Colonic mucosa (tissue), 4 donors: ENCODE measurements around the gene CASQ2. TPM values are rescaled to one million over a fixed set of nuclear protein-coding genes. Genes with fewer than 3 reads are reported as not detected.
A peak's percentile ranks its signal among the peaks of the same experiment; 100 is the strongest.

Experiments
- DNase-seq: peaks from one replicate; pipeline ENCODE4 v3.0.0-alpha.2; 2020
- H3K27ac ChIP-seq: fragments of 200-600 bp; one replicate; pipeline ENCODE4 v1.8.0; 2021
- H3K27me3 ChIP-seq: fragments of 200-600 bp; one replicate; pipeline ENCODE4 v1.8.0; 2021
- H3K36me3 ChIP-seq: fragments of 200-600 bp; one replicate; pipeline ENCODE4 v1.8.0; 2021
- H3K4me1 ChIP-seq: fragments of 200-600 bp; one replicate; pipeline ENCODE4 v1.8.0; 2021; ENCODE audit warnings: mild to moderate bottlenecking
- H3K4me3 ChIP-seq: fragments of 200-600 bp; one replicate; pipeline ENCODE4 v1.8.0; 2021
- H3K9ac ChIP-seq, 2 donors: one replicate each; pipeline ENCODE4 v1.7.0; 2013; ENCODE audit warnings: control low read depth in 2 of 2, low read depth in 2 of 2, low read length in 2 of 2
- H3K9me3 ChIP-seq: fragments of 200-600 bp; one replicate; pipeline ENCODE4 v1.8.0; 2021
- intact Hi-C: fragments of 100-400 bp; cut with DNase I; formaldehyde crosslinking; loops from one replicate; pipeline ENCODE4 v1.14.1; 2022
- total RNA-seq, 2 donors: library from RNA; stranded (reverse); fragmentation: NEBNext Ultra II Directional in 1 of 2; extraction: Animal tissue kit (Norgen Biotek cat#: 25700) in 1 of 2; gene quantifications; one replicate each; pipeline ENCODE4 v1.2.1, GENCODE V29; 2021
- TF ChIP-seq, protein P1 (sequence below): fragments of 200-600 bp; IDR thresholded peaks from one replicate; pipeline ENCODE4 v1.8.0; 2022; ENCODE audit warnings: antibody characterized with exemption, mild to moderate bottlenecking
- donor health status: healthy.
- donor health status: DM: no; HTN: no; CAD: no.
- donor health status: DM: no; HTN: no; CAD: no.

CASQ2 gene
- total RNA-seq, 2 donors from 2014 or later: 0.22 to 10.5 TPM

DNA sequence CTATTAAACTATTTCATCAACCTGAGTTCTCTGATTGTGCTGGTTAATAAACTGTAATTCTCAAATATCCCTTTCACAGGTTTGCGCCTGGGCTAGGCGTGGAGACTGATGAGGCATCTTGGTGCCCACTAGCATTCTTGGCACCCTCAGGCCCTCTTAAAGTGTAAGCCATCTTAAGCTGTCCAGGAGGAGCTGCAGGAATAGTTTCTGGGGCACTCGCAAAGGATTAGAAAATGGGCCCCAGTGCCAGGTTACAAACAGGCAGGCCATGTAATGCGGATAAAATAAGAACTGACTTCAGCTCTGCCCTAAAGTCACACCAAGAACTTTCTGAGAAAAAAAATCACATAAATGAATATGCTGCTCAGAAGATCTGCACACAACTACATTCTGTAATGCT, 1.1 kb downstream of the CASQ2 start:
- intact Hi-C loops: no loop called here
- TF ChIP-seq, protein P1, sequence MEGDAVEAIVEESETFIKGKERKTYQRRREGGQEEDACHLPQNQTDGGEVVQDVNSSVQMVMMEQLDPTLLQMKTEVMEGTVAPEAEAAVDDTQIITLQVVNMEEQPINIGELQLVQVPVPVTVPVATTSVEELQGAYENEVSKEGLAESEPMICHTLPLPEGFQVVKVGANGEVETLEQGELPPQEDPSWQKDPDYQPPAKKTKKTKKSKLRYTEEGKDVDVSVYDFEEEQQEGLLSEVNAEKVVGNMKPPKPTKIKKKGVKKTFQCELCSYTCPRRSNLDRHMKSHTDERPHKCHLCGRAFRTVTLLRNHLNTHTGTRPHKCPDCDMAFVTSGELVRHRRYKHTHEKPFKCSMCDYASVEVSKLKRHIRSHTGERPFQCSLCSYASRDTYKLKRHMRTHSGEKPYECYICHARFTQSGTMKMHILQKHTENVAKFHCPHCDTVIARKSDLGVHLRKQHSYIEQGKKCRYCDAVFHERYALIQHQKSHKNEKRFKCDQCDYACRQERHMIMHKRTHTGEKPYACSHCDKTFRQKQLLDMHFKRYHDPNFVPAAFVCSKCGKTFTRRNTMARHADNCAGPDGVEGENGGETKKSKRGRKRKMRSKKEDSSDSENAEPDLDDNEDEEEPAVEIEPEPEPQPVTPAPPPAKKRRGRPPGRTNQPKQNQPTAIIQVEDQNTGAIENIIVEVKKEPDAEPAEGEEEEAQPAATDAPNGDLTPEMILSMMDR: no peak
- Histone ChIP-seq H3K27ac (no peak overlapping the region), H3K4me1 (no peaks in the 10 kb centered on the region), H3K4me3 (no peak overlapping the region), H3K27me3 (no peaks in the 10 kb centered on the region), H3K36me3 (no peaks in the 10 kb centered on the region), H3K9ac (no peak overlapping the region), H3K9me3 (no peaks in the 10 kb centered on the region)
- DNase-seq: no peak

DNA sequence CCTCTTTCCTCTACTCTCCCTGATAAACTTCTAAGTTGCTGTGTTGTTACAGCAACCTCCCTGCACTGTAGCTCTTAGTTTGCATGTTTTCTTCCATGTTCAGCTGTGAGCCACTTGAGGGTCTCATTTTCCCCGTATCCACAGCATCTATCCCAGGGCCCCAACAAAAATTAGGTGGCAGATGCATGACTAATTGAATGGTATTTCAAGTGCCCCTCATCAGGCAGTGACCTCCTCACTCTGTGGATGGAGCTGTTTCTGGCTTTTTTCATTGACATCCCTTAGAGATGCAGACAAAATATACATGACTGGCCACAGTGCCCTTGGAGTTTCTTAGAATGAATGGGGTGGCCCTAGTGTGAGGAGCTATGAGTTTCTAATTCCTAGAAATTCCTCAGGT, 3.4 kb downstream of the CASQ2 start:
- Histone ChIP-seq H3K27ac (no peak overlapping the region), H3K9me3 (no peaks in the 10 kb centered on the region), H3K4me1 (no peaks in the 10 kb centered on the region), H3K36me3 (no peaks in the 10 kb centered on the region), H3K27me3 (no peaks in the 10 kb centered on the region), H3K9ac (no peak overlapping the region), H3K4me3 (no peak overlapping the region)
- no peak for DNase-seq
- intact Hi-C loops: no loop called here
- TF ChIP-seq, protein P1: no peak

DNA sequence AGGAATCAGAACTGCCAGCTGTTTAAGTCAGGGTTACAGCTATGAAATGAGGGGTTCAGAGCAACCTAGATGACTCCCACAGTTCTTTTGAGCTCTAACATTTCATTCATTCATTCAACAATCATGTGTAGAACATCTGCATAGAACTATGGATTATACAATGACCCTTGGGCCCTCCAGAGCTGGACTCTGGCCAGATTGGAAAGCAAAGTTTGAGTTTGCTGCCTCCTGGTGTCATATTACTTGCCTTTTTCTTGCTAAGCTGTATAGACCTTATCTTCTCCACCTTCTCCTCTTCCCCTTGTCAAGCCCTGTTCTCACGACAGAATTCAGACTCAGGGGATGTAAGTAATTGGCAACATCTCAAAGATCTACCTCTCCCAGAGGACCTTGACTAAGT, 4.0 kb downstream of the CASQ2 start:
- DNase-seq: peak; percentile 28
- no peaks in the 10 kb centered on the region for H3K36me3 ChIP-seq
- H3K4me3 ChIP-seq: no peak overlapping the region
- no peaks in the 10 kb centered on the region for H3K9me3 ChIP-seq
- intact Hi-C loops: loop anchor here (5.0 kb wide), 1 partner anchor 42 kb away; no protein-coding TSS in a partner anchor
- no peak overlapping the region for H3K27ac ChIP-seq
- TF ChIP-seq, protein P1: no peak
- H3K9ac ChIP-seq: no peak overlapping the region
- H3K4me1 ChIP-seq: no peaks in the 10 kb centered on the region
- H3K27me3 ChIP-seq: no peaks in the 10 kb centered on the region

DNA sequence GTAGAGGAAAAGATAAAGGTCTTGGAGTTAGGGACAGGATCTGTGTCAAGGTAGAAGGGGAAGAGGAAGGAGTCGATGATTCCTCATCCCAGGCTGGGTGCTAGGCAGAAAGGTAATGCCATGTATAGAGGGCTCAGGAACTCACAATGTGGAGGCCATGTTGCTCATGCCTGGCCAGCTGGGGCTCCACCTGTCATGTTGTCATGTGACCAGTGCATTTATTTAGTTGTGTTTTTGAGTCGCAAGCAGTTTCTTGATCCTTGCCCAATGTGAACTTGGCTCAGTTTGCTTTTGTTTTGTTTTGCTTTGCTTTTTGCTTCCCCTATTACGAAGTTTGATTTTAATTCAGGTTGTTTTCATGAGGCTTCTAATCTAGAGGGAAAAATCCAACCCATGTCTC, 5.7 kb downstream of the CASQ2 start:
- no peaks in the 10 kb centered on the region for H3K9me3 ChIP-seq

DNA sequence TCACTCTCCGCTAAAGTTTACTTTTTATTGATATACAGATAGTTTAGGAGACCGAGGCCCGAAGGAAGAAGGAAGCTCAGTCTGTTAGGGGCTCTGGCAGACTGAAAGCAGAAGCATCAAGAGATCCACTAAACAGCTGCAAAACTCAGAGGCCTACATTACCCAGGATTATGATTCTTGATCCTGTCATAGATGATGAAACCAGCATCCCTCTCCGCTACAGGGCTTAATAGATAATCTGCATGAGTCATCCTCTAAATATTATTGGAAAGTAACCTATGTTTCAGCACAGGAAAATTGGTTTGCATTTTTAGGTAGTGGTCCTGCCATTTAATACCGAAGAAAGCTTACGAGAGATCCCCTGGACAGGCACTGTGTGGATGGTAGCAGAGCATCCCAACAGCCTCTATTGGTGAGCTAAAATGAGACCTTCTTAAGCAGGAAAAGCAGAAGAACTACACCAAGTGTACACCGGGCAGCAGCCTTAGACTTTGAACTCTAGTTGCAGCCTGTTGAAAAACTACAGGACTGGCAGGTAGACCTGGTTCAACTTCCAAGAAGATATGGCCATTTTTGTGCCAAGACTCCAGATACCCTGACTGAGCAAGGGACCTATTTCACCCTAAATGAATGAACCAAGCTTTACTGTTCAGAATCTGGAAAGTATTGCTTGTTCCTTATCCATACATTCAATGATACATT, 6.8 kb downstream of the CASQ2 start:
- Histone ChIP-seq H3K9me3 (no peaks in the 10 kb centered on the region), H3K4me1 (no peaks in the 10 kb centered on the region), H3K27me3 (no peaks in the 10 kb centered on the region), H3K36me3 (no peaks in the 10 kb centered on the region), H3K9ac (no peak overlapping the region), H3K4me3 (no peak overlapping the region), H3K27ac (no peak overlapping the region)
- TF ChIP-seq, protein P1: no peak
- intact Hi-C loops: loop anchor here (5.0 kb wide), 1 partner anchor 39 kb away; no protein-coding TSS in a partner anchor
- DNase-seq: no peak

More for the DNA sequence above, 5.7 kb downstream of the CASQ2 start:
- H3K27ac ChIP-seq: no peak overlapping the region
- no peak overlapping the region for H3K4me3 ChIP-seq
- no peaks in the 10 kb centered on the region for H3K27me3 ChIP-seq
- H3K4me1 ChIP-seq: no peaks in the 10 kb centered on the region
- no peaks in the 10 kb centered on the region for H3K36me3 ChIP-seq
- no peak overlapping the region for H3K9ac ChIP-seq
- TF ChIP-seq, protein P1: no peak
- intact Hi-C loops: loop anchor here (5.0 kb wide), 1 partner anchor 40 kb away; no protein-coding TSS in a partner anchor
- DNase-seq: no peak
